HCT116 (cell line): ENCODE measurements around the gene ADD1. TPM values are rescaled to one million over a fixed set of nuclear protein-coding genes. Genes with fewer than 3 reads are reported as not detected.

Source experiments
- ATAC-seq: fragments of 200-7000 bp; cut with Tn5 transposase; 2 replicates; pipeline ENCODE4 v1.9.1; 2020; ENCODE audit warnings: mild to moderate bottlenecking, moderate library complexity
- BruUV-seq: library from RNA; stranded (reverse); fragments of 400-500 nt; replicated peaks from 2 replicates; lab custom pipeline; 2021; lab: Mats Ljungman, UMichigan
- CTCF ChIA-PET: fragments of 300-600 bp; sonication (Branson Sonifier 250); formaldehyde crosslinking; loops from one replicate; lab custom pipeline; 2021; ENCODE audit warnings: antibody characterized with exemption; lab: Charles Lee
- POLR2A ChIA-PET: fragments of 300-600, 350-600 bp; sonication (Branson Sonifier 250); formaldehyde crosslinking; loops from one replicate; lab custom pipeline; 2021; ENCODE audit warnings: antibody characterized with exemption; lab: Charles Lee
- RAD21 ChIA-PET, 2 experiments: fragments of 300-600 bp; sonication (Branson Sonifier 250); formaldehyde crosslinking; loops; one replicate each; lab custom pipeline; 2023; ENCODE audit warnings: low total read pairs in 2 of 2; ENCODE audit not compliant: uncharacterized antibody in 2 of 2, unreplicated experiment in 2 of 2, low non-redundant PET in 1 of 2; lab: Charles Lee
- DNase-seq: peaks from one replicate; pipeline ENCODE4 v3.0.0-alpha.2; 2010; ENCODE audit warnings: low read depth, low spot score
- H2AFZ ChIP-seq: fragments of 200-600 bp; shearing (Covaris generic), sonication (generic); 2 replicates; pipeline ENCODE4 v1.6.1; 2017; ENCODE audit warnings: low read depth, mixed run types, mixed read lengths, antibody characterized with exemption, low read length; ENCODE audit not compliant: poor library complexity, severe bottlenecking
- H3K27ac ChIP-seq: 2 replicates; pipeline ENCODE4 v1.5.1; 2012; ENCODE audit warnings: low read depth, low read length
- H3K27me3 ChIP-seq: fragments of 200-600 bp; sonication (generic); 2 replicates; pipeline ENCODE4 v1.6.1; 2016; ENCODE audit warnings: mixed run types, low read length, mixed read lengths; ENCODE audit not compliant: insufficient read depth
- H3K36me3 ChIP-seq, 2 experiments: fragments of 200-500 bp in 1 of 2; fragments of 200-600 bp in 1 of 2; sonication (Bioruptor generic) in 1 of 2; sonication (generic) in 1 of 2; 2 replicates each; pipeline versions ENCODE4 v1.5.1 to v1.6.1; 2014 to 2016; ENCODE audit warnings: low read length in 2 of 2, inconsistent platforms in 1 of 2, mixed read lengths in 1 of 2, mixed run types in 1 of 2; ENCODE audit not compliant: insufficient read depth in 2 of 2, control insufficient read depth in 1 of 2
- H3K4me1 ChIP-seq, 2 experiments: fragments of 200-600 bp in 1 of 2; sonication (generic) in 1 of 2; 2 replicates each; pipeline versions ENCODE4 v1.5.1 to v1.6.1; 2012 to 2017; ENCODE audit warnings: low read length in 2 of 2, inconsistent platforms in 1 of 2, mild to moderate bottlenecking in 1 of 2, mixed read lengths in 1 of 2, mixed run types in 1 of 2, moderate library complexity in 1 of 2; ENCODE audit not compliant: insufficient read depth in 2 of 2, control insufficient read depth in 1 of 2
- H3K4me2 ChIP-seq: fragments of 200-600 bp; sonication (generic); 2 replicates; pipeline ENCODE4 v1.6.1; 2017; ENCODE audit warnings: mixed run types, low read length, mixed read lengths
- H3K4me3 ChIP-seq, 2 experiments: fragments of 200-600 bp in 1 of 2; sonication (generic) in 1 of 2; replicated peaks in 1 of 2; 2 replicates each; pipeline ENCODE4 v1.5.1; 2011 to 2016; ENCODE audit warnings: low read length in 2 of 2, control low read depth in 1 of 2, low read depth in 1 of 2, mild to moderate bottlenecking in 1 of 2, mixed read lengths in 1 of 2, mixed run types in 1 of 2
- H3K79me2 ChIP-seq: fragments of 200-600 bp; sonication (generic); 2 replicates; pipeline ENCODE4 v1.6.1; 2017; ENCODE audit warnings: mild to moderate bottlenecking, mixed run types, low read length, moderate library complexity, mixed read lengths; ENCODE audit not compliant: insufficient read depth
- H3K9ac ChIP-seq: fragments of 200-600 bp; sonication (generic); 2 replicates; pipeline ENCODE4 v1.6.1; 2016; ENCODE audit warnings: low read length, mixed read lengths
- H3K9me2 ChIP-seq: fragments of 200-600 bp; sonication (generic), shearing (Covaris generic); 2 replicates; pipeline ENCODE4 v1.6.1; 2017; ENCODE audit warnings: mixed run types, mild to moderate bottlenecking, moderate library complexity; ENCODE audit not compliant: insufficient read depth
- H3K9me3 ChIP-seq, 2 experiments: fragments of 200-500 bp in 1 of 2; fragments of 200-600 bp in 1 of 2; sonication (Bioruptor generic) in 1 of 2; sonication (generic) in 1 of 2; 2 replicates each; pipeline ENCODE4 v1.6.1; 2014 to 2017; ENCODE audit warnings: low read length in 2 of 2, mixed read lengths in 2 of 2, inconsistent platforms in 1 of 2, low read depth in 1 of 2, mild to moderate bottlenecking in 1 of 2, mixed run types in 1 of 2, moderate library complexity in 1 of 2; ENCODE audit not compliant: control insufficient read depth in 1 of 2, insufficient read depth in 1 of 2
- H4K20me1 ChIP-seq: fragments of 200-600 bp; sonication (generic), shearing (Covaris generic); 2 replicates; pipeline ENCODE4 v1.6.1; 2017; ENCODE audit warnings: mixed run types, mild to moderate bottlenecking, moderate library complexity; ENCODE audit not compliant: insufficient read depth
- CBX3 ChIP-seq: IDR thresholded peaks from 2 replicates; pipeline ENCODE4 v1.6.1; 2012; ENCODE audit warnings: low read depth
- CEBPB ChIP-seq: IDR thresholded peaks from 2 replicates; pipeline ENCODE4 v1.6.1; 2012; ENCODE audit warnings: low read depth
- ELF1 ChIP-seq: IDR thresholded peaks from 2 replicates; pipeline ENCODE4 v1.6.1; 2012; ENCODE audit warnings: low read depth, borderline replicate concordance
- EZH2phosphoT487 ChIP-seq: fragments of 200-600 bp; IDR thresholded peaks from 2 replicates; pipeline ENCODE4 v1.6.1; 2018; ENCODE audit warnings: antibody characterized with exemption, borderline replicate concordance
- FOSL1 ChIP-seq: IDR thresholded peaks from 2 replicates; pipeline ENCODE4 v1.6.1; 2012; ENCODE audit warnings: low read depth
- JUND ChIP-seq: IDR thresholded peaks from 2 replicates; pipeline ENCODE4 v1.6.1; 2012
- MAX ChIP-seq: IDR thresholded peaks from 2 replicates; pipeline ENCODE4 v1.6.1; 2012
- POLR2AphosphoS5 ChIP-seq: IDR thresholded peaks from 2 replicates; pipeline ENCODE4 v1.6.1; 2011; ENCODE audit warnings: mild to moderate bottlenecking, low read depth, low read length, moderate library complexity
- RAD21 ChIP-seq: IDR thresholded peaks from 2 replicates; pipeline ENCODE4 v1.6.1; 2012; ENCODE audit warnings: low read depth, mild to moderate bottlenecking
- SIN3A ChIP-seq: IDR thresholded peaks from 2 replicates; pipeline ENCODE4 v1.6.1; 2012; ENCODE audit warnings: low read depth
- SP1 ChIP-seq: IDR thresholded peaks from 2 replicates; pipeline ENCODE4 v1.6.1; 2012; ENCODE audit warnings: low read depth
- SRF ChIP-seq: IDR thresholded peaks from 2 replicates; pipeline ENCODE4 v1.6.1; 2012; ENCODE audit warnings: low read depth
- TCF7L2 ChIP-seq: IDR thresholded peaks from 2 replicates; pipeline ENCODE4 v1.7.0; 2011; ENCODE audit warnings: borderline replicate concordance, inconsistent platforms; ENCODE audit not compliant: insufficient read depth, insufficient read length; ENCODE audit errors: extremely low read depth
- YY1 ChIP-seq: IDR thresholded peaks from 2 replicates; pipeline ENCODE4 v1.6.1; 2011; ENCODE audit warnings: low read length, low read depth, moderate library complexity, mild to moderate bottlenecking; ENCODE audit not compliant: insufficient replicate concordance; ENCODE audit errors: extremely low read depth
- ZBTB33 ChIP-seq: IDR thresholded peaks from 2 replicates; pipeline ENCODE4 v1.6.1; 2011; ENCODE audit warnings: mild to moderate bottlenecking, low read length, moderate library complexity; ENCODE audit not compliant: insufficient replicate concordance; ENCODE audit errors: extremely low read depth
- ZNF274 ChIP-seq: fragments of 200-500 bp; sonication (Bioruptor generic); IDR thresholded peaks from 2 replicates; pipeline ENCODE4 v1.6.1; 2014; ENCODE audit warnings: mild to moderate bottlenecking, low read depth, low read length, inconsistent platforms
- intact Hi-C: fragments of 100-400 bp; cut with micrococcal nuclease; formaldehyde crosslinking; loops from 2 replicates; pipeline ENCODE4 v1.10.0; 2022
- total RNA-seq: library from RNA; stranded (reverse); gene quantifications from one replicate; pipeline ENCODE4 v1.2.1, GENCODE V29; 2021; ENCODE audit not compliant: unreplicated experiment
- TF ChIP-seq, protein P1 (sequence below): IDR thresholded peaks from 2 replicates; pipeline ENCODE4 v1.6.1; 2012

Gene ADD1
- total RNA-seq, 1 experiment from 2014 or later: 139 TPM

- no peaks in the 10 kb centered on the region for H3K36me3 ChIP-seq
- H3K27me3 ChIP-seq: no peaks in the 10 kb centered on the region
- H2AFZ ChIP-seq: no peak overlapping the region
- DNase-seq (no peak), ATAC-seq (no peak)
- no peak for TF ChIP-seq EZH2phosphoT487
- TF ChIP-seq SP1: no peak
- TF ChIP-seq CEBPB: no peak
- no peak for TF ChIP-seq YY1
- no peak for TF ChIP-seq MAX
- no peak for TF ChIP-seq FOSL1
- no peak for TF ChIP-seq JUND
- no peak for TF ChIP-seq ZNF274
- TF ChIP-seq SIN3A: no peak
- TF ChIP-seq SRF: no peak
- TF ChIP-seq RAD21: no peak
- no peak for TF ChIP-seq POLR2AphosphoS5
- TF ChIP-seq, protein P1, sequence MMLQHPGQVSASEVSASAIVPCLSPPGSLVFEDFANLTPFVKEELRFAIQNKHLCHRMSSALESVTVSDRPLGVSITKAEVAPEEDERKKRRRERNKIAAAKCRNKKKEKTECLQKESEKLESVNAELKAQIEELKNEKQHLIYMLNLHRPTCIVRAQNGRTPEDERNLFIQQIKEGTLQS: no peak
- TF ChIP-seq CBX3: no peak
- no peak for TF ChIP-seq ELF1
- TF ChIP-seq TCF7L2: no peak
- no peak for TF ChIP-seq ZBTB33
- H3K79me2 ChIP-seq: peaks cover 85% of the 10 kb centered on the region
- H3K4me1 ChIP-seq: peaks cover 8% of the 10 kb centered on the region in 2 experiments; a peak in 3 of 4 replicates
- CTCF ChIA-PET: no interaction called here
- no peak overlapping the region for H3K4me3 ChIP-seq
- no peaks in the 10 kb centered on the region; the same call in 1 of the 2 replicates for H4K20me1 ChIP-seq
- H3K9ac ChIP-seq: no peak overlapping the region
- intact Hi-C loops: no loop called here
- POLR2A ChIA-PET: no interaction called here
- no peak overlapping the region for H3K4me2 ChIP-seq
- no peaks in the 10 kb centered on the region for H3K9me2 ChIP-seq
- no TSS peak for BruUV-seq
- RAD21 ChIA-PET: no interaction called here
- no peak overlapping the region for H3K27ac ChIP-seq
- H3K9me3 ChIP-seq: no peaks in the 10 kb centered on the region
These were observed 24.3 kb downstream of the ADD1 start for GRCh38 chr4:2867758-2868491.
